Uterus (tissue), 2 donors: ENCODE data around the gene TMEM106C.

Source experiments
- POLR2A ChIP-seq, 2 donors: fragments of 450-650 bp; IDR thresholded peaks; one replicate each; pipeline ENCODE4 v1.6.1; 2016; ENCODE audit warnings: antibody characterized with exemption in 2 of 2, mild to moderate bottlenecking in 1 of 2, moderate library complexity in 1 of 2
- TF ChIP-seq, protein P1 (sequence below), 4 experiments: fragments of 200-600 bp in 2 of 4; fragments of 450-650 bp in 2 of 4; sonication (generic) in 2 of 4; IDR thresholded peaks; one replicate each; pipeline ENCODE4 v1.5.1; 2016 to 2019; ENCODE audit warnings: antibody characterized with exemption in 4 of 4, mild to moderate bottlenecking in 2 of 4, moderate library complexity in 1 of 4

DNA sequence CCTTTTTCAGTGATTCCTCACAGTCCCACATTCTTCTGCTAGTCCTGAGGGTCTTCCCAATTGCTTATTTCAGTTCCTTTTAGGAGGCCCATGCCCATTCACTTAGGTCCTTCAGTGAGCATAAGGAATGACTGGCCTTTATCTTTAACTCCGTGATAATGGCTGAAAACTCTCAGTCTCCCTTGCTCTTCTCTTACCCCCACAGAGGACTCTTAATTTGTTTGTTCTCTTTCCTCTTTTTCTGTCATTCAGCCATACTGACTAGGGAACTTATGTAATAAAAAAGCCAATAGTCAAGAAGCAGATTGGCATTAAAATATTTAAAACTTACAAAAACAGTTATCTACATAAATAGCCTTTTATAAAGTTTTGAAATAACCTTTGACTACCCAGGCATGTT, 41.5 kb upstream of the TMEM106C start:
- TF ChIP-seq POLR2A (IDR thresholded peaks at IDR 0.05), result no peak
- TF ChIP-seq, protein P1, sequence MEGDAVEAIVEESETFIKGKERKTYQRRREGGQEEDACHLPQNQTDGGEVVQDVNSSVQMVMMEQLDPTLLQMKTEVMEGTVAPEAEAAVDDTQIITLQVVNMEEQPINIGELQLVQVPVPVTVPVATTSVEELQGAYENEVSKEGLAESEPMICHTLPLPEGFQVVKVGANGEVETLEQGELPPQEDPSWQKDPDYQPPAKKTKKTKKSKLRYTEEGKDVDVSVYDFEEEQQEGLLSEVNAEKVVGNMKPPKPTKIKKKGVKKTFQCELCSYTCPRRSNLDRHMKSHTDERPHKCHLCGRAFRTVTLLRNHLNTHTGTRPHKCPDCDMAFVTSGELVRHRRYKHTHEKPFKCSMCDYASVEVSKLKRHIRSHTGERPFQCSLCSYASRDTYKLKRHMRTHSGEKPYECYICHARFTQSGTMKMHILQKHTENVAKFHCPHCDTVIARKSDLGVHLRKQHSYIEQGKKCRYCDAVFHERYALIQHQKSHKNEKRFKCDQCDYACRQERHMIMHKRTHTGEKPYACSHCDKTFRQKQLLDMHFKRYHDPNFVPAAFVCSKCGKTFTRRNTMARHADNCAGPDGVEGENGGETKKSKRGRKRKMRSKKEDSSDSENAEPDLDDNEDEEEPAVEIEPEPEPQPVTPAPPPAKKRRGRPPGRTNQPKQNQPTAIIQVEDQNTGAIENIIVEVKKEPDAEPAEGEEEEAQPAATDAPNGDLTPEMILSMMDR (IDR thresholded peaks at IDR 0.05), result no peak
